Smooth muscle cell (in vitro differentiated cells): ENCODE measurements around the gene SYDE1. TPM values are rescaled to one million over a fixed set of nuclear protein-coding genes. Genes with fewer than 3 reads are reported as not detected.

ENCODE experiments used
- DNase-seq: peaks from one replicate; lab custom pipeline; 2025; ENCODE audit not compliant: unreplicated experiment; lab: John Stamatoyannopoulos, UW
- H2AFZ ChIP-seq: fragments of 200-600 bp; sonication (generic); 2 replicates; pipeline ENCODE4 v1.6.0; 2016; ENCODE audit warnings: antibody characterized with exemption, low read depth, mild to moderate bottlenecking
- H3F3A ChIP-seq: fragments of 200-600 bp; sonication (generic); 2 replicates; pipeline ENCODE4 v1.6.0; 2017; ENCODE audit warnings: antibody characterized with exemption, low read depth
- H3K27ac ChIP-seq: fragments of 200-600 bp; sonication (generic); 2 replicates; pipeline ENCODE4 v1.5.1; 2016; ENCODE audit warnings: low read depth, mild to moderate bottlenecking
- H3K27me3 ChIP-seq: fragments of 200-600 bp; sonication (generic); 2 replicates; pipeline ENCODE4 v1.6.1; 2016; ENCODE audit warnings: low read depth, mild to moderate bottlenecking
- H3K36me3 ChIP-seq: fragments of 200-600 bp; sonication (generic); 2 replicates; pipeline ENCODE4 v1.5.1; 2016; ENCODE audit warnings: low read depth
- H3K4me1 ChIP-seq: fragments of 200-600 bp; sonication (generic); 2 replicates; pipeline ENCODE4 v1.5.1; 2016; ENCODE audit warnings: low read depth
- H3K4me2 ChIP-seq: fragments of 200-600 bp; sonication (generic); 2 replicates; pipeline ENCODE4 v1.6.0; 2016; ENCODE audit warnings: mild to moderate bottlenecking
- H3K4me3 ChIP-seq: fragments of 200-600 bp; sonication (generic); 2 replicates; pipeline ENCODE4 v1.5.1; 2016; ENCODE audit warnings: mild to moderate bottlenecking
- H3K79me2 ChIP-seq: fragments of 200-600 bp; sonication (generic); 2 replicates; pipeline ENCODE4 v1.6.0; 2016; ENCODE audit warnings: low read depth, mild to moderate bottlenecking
- H3K9ac ChIP-seq: fragments of 200-600 bp; sonication (generic); 2 replicates; pipeline ENCODE4 v1.6.0; 2016; ENCODE audit warnings: low read depth
- H3K9me3 ChIP-seq: fragments of 200-600 bp; sonication (generic); replicated peaks from 2 replicates; pipeline ENCODE4 v1.5.1; 2016; ENCODE audit warnings: low read depth
- H4K20me1 ChIP-seq: fragments of 200-600 bp; sonication (generic); 2 replicates; pipeline ENCODE4 v1.6.0; 2016; ENCODE audit warnings: low read depth
- WGBS: methylation state at CpG from one replicate; pipeline ENCODE4 v1.1.7; 2016; ENCODE audit warnings: low lambda C conversion rate; 5-methylcytosine and 5-hydroxymethylcytosine counted together
- polyA plus RNA-seq: library from polyadenylated mRNA; unstranded; fragments of >200 nt; fragmentation: Nextera tagmentation; extraction: Ambion mirVana; gene quantifications from 2 replicates; pipeline ENCODE4 v1.2.1, GENCODE V29; 2016
- total RNA-seq: library from RNA; depleted of rRNA; stranded (reverse); fragments of >200 nt; gene quantifications from 2 replicates; pipeline ENCODE4 v1.2.3, GENCODE V29; 2014
- TF ChIP-seq, protein P1 (sequence below): fragments of 200-600 bp; sonication (generic); IDR thresholded peaks from 2 replicates; pipeline ENCODE4 v1.5.1; 2017; ENCODE audit warnings: borderline replicate concordance, mild to moderate bottlenecking, antibody characterized with exemption; ENCODE audit not compliant: insufficient read depth, poor library complexity, severe bottlenecking

Gene SYDE1
- total and polyA plus RNA-seq, 2 experiments from 2014 or later = 39.3 to 51.6 TPM

DNA sequence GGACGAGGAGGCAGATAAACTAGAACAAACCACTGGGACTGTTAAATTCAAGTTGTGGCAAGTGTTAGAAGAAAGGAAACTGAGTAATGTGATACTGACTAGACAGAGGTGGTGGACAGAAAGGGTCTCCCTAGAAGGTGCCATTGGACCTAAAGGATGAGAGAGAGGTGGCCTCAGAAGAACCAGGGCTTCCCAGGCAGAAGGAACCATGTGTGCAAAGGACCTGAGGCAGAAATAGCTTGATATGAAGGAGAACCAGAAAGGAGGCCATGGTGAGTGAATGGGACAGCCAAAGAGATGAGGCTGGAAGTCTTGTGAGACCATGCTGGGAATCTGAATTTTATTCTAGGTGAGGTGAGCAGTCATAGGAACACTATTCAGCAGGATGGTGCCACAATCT, 2.8 kb upstream of the SYDE1 start:
- WGBS = 84% methylated on average over 1 of the region's 1 CpG
- H3K9ac ChIP-seq = no peak overlapping the region

DNA sequence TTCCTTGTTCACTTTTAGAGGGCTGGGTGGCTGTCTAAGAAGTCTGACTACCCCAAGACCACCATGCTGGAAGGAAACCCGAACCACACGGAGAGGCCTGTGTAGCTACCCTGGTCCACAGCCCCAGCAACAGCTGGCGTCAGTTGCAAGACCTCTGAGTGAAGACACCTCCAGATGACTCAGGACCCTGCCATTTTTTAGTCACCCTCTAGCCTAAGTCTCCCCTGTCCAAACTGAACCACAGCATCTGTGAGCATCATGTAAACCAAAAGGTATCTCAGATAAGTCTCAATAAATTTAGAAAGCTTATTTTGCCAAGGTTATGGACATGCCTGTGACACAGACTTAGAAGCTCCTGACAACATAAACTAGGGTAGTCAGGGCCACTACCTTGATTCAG, 2.2 kb upstream of the SYDE1 start:
- peaks cover 11% of the 10 kb centered on the region for H3K4me1 ChIP-seq
- H2AFZ ChIP-seq = no peak overlapping the region
- no peak overlapping the region for H3K4me2 ChIP-seq
- no peaks in the 10 kb centered on the region for H3K27me3 ChIP-seq
- no peaks in the 10 kb centered on the region for H3K36me3 ChIP-seq
- peaks cover 3% of the 10 kb centered on the region for H3K9me3 ChIP-seq
- no peak overlapping the region for H3K27ac ChIP-seq
- peaks cover 21% of the 10 kb centered on the region for H3K79me2 ChIP-seq
- H3F3A ChIP-seq = peaks cover 5% of the 10 kb centered on the region
- TF ChIP-seq, protein P1, sequence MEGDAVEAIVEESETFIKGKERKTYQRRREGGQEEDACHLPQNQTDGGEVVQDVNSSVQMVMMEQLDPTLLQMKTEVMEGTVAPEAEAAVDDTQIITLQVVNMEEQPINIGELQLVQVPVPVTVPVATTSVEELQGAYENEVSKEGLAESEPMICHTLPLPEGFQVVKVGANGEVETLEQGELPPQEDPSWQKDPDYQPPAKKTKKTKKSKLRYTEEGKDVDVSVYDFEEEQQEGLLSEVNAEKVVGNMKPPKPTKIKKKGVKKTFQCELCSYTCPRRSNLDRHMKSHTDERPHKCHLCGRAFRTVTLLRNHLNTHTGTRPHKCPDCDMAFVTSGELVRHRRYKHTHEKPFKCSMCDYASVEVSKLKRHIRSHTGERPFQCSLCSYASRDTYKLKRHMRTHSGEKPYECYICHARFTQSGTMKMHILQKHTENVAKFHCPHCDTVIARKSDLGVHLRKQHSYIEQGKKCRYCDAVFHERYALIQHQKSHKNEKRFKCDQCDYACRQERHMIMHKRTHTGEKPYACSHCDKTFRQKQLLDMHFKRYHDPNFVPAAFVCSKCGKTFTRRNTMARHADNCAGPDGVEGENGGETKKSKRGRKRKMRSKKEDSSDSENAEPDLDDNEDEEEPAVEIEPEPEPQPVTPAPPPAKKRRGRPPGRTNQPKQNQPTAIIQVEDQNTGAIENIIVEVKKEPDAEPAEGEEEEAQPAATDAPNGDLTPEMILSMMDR = no peak
- H3K9ac ChIP-seq = no peak overlapping the region
- no peaks in the 10 kb centered on the region for H4K20me1 ChIP-seq
- DNase-seq = no peak
- H3K4me3 ChIP-seq = no peak overlapping the region
- 98% methylated on average over 3 of the region's 3 CpGs for WGBS

More for the DNA sequence above, 2.8 kb upstream of the SYDE1 start:
- peaks cover 11% of the 10 kb centered on the region for H3K4me1 ChIP-seq
- H3K36me3 ChIP-seq = no peaks in the 10 kb centered on the region
- H4K20me1 ChIP-seq = no peaks in the 10 kb centered on the region
- no peak overlapping the region for H3K27ac ChIP-seq
- H3K4me3 ChIP-seq = no peak overlapping the region
- H3K79me2 ChIP-seq = peaks cover 17% of the 10 kb centered on the region
- TF ChIP-seq, protein P1 = no peak
- H2AFZ ChIP-seq = no peak overlapping the region
- peaks cover 5% of the 10 kb centered on the region for H3F3A ChIP-seq
- H3K9me3 ChIP-seq = peaks cover 3% of the 10 kb centered on the region
- no peak for DNase-seq
- H3K4me2 ChIP-seq = no peak overlapping the region
- H3K27me3 ChIP-seq = no peaks in the 10 kb centered on the region

GRCh38 chr19:15108145-15108844, 1.1 kb downstream of the SYDE1 start:
- Histone ChIP-seq H3K4me2 (peak overlapping the region; percentile 92), H3K36me3 (no peaks in the 10 kb centered on the region), H3K9me3 (peaks cover 3% of the 10 kb centered on the region), H2AFZ (no peak overlapping the region), H3K79me2 (peaks cover 25% of the 10 kb centered on the region), H4K20me1 (no peaks in the 10 kb centered on the region), H3K9ac (peak overlapping the region; percentile 94), H3K27ac (peak overlapping the region; percentile 92), H3K4me3 (peak overlapping the region; percentile 99), H3K27me3 (no peaks in the 10 kb centered on the region), H3F3A (peaks cover 10% of the 10 kb centered on the region), H3K4me1 (peaks cover 11% of the 10 kb centered on the region)
- TF ChIP-seq, protein P1 = no peak
- DNase-seq = peak; percentile 16
- 44% methylated on average over 10 of the region's 10 CpGs for WGBS
